ENCODE measurements around the gene TMEM164.

- TF ChIP-seq RBBP5 (conservative IDR thresholded peaks at IDR 0.05) (no peak), CTCF (IDR thresholded peaks at IDR 0.05 in 2 of 3, conservative IDR thresholded peaks at IDR 0.05 in 1 of 3; ENCODE audit: control insufficient read depth in 2 of 3, extremely low read depth in 1 of 3, insufficient read depth in 1 of 3, low read depth in 3 of 3, low read length in 3 of 3) (no peak), POLR2A (IDR thresholded peaks at IDR 0.05; ENCODE audit: low read depth, low read length) (no peak), WRNIP1 (IDR thresholded peaks at IDR 0.05; ENCODE audit: borderline replicate concordance, low read depth, low read length) (no peak), EP300 (IDR thresholded peaks at IDR 0.05; ENCODE audit: borderline replicate concordance in 1 of 2, control insufficient read depth in 1 of 2, low read depth in 2 of 2, low read length in 2 of 2) (no peak), ZBTB33 (IDR thresholded peaks at IDR 0.05) (no peak), RAD21 (IDR thresholded peaks at IDR 0.05; ENCODE audit: insufficient read depth, low read depth, low read length) (no peak), YY1 (IDR thresholded peaks at IDR 0.05; ENCODE audit: low read depth, low read length) (no peak), MXI1 (IDR thresholded peaks at IDR 0.05; ENCODE audit: low read depth, low read length) (no peak), NR2C1 (IDR thresholded peaks at IDR 0.05) (no peak), RFX5 (IDR thresholded peaks at IDR 0.05; ENCODE audit: low read depth, low read length) (no peak)
Measured at GRCh38 chrX:110037178-110037577, 34.3 kb downstream of the TMEM164 start.

All from GM12878 (cell line).